Fibroblast of mammary gland (primary cell): ENCODE data around the gene ADAM15.

Experiments
- DNase-seq: peaks from one replicate; pipeline ENCODE4 v3.0.0-alpha.2; 2010; ENCODE audit warnings: low read depth
- H3K4me3 ChIP-seq: 2 replicates; pipeline ENCODE4 v1.5.1; 2011; ENCODE audit warnings: low read depth, mild to moderate bottlenecking, low read length, moderate library complexity; ENCODE audit not compliant: control insufficient read depth
- TF ChIP-seq, protein P1 (sequence below): conservative IDR thresholded peaks from 2 replicates; pipeline ENCODE4 v1.5.1; 2011; ENCODE audit warnings: low read depth, low read length, inconsistent platforms; ENCODE audit not compliant: control insufficient read depth, insufficient read depth

ADAM15 gene

GRCh38 chr1:155013632-155014031 is 37.5 kb upstream of the ADAM15 start:
- DNase-seq: no peak
- TF ChIP-seq, protein P1, sequence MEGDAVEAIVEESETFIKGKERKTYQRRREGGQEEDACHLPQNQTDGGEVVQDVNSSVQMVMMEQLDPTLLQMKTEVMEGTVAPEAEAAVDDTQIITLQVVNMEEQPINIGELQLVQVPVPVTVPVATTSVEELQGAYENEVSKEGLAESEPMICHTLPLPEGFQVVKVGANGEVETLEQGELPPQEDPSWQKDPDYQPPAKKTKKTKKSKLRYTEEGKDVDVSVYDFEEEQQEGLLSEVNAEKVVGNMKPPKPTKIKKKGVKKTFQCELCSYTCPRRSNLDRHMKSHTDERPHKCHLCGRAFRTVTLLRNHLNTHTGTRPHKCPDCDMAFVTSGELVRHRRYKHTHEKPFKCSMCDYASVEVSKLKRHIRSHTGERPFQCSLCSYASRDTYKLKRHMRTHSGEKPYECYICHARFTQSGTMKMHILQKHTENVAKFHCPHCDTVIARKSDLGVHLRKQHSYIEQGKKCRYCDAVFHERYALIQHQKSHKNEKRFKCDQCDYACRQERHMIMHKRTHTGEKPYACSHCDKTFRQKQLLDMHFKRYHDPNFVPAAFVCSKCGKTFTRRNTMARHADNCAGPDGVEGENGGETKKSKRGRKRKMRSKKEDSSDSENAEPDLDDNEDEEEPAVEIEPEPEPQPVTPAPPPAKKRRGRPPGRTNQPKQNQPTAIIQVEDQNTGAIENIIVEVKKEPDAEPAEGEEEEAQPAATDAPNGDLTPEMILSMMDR: no peak
- H3K4me3 ChIP-seq: no peak overlapping the region

- no peak for DNase-seq
- H3K4me3 ChIP-seq: no peak overlapping the region
- TF ChIP-seq, protein P1: no peak
Observed at GRCh38 chr1:155014709-155015508, 36.2 kb upstream of the ADAM15 start.

DNA sequence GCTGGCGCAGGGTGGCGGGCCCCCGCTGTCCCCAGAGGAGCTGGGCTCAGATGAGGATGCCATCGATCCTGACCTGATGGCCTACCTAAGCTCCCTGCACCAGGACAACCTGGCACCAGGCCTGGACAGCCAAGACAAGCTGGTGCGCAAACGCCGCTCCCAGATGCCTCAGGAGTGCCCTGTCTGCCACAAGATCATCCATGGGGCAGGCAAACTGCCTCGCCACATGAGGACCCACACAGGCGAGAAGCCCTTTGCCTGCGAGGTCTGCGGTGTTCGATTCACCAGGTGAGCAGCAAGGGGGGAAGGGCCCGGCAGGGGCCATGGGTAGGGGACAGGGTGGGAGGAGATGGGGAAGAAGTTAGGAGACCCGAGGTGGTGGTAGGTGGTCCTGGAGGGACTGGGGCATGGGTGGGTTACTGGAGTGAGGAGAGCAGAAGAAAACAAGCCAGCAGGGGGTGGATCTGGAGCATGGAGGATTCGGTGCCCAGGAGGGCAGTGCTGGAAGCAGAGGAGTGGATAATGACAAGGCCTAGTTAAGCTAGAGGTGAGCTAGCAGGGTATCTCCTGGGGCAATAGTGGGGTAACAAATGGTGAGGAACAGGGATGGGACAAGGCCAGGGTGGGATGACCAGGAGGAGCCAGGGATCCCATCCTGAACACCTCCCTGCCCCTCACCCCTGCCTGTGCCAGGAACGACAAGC is 35.4 kb upstream of the ADAM15 start:
- DNase-seq: no peak
- TF ChIP-seq, protein P1: no peak
- H3K4me3 ChIP-seq: no peak overlapping the region

GRCh38 chr1:155016231-155016831 is 34.8 kb upstream of the ADAM15 start:
- TF ChIP-seq, protein P1: no peak
- no peak for DNase-seq
- no peak overlapping the region for H3K4me3 ChIP-seq

DNA sequence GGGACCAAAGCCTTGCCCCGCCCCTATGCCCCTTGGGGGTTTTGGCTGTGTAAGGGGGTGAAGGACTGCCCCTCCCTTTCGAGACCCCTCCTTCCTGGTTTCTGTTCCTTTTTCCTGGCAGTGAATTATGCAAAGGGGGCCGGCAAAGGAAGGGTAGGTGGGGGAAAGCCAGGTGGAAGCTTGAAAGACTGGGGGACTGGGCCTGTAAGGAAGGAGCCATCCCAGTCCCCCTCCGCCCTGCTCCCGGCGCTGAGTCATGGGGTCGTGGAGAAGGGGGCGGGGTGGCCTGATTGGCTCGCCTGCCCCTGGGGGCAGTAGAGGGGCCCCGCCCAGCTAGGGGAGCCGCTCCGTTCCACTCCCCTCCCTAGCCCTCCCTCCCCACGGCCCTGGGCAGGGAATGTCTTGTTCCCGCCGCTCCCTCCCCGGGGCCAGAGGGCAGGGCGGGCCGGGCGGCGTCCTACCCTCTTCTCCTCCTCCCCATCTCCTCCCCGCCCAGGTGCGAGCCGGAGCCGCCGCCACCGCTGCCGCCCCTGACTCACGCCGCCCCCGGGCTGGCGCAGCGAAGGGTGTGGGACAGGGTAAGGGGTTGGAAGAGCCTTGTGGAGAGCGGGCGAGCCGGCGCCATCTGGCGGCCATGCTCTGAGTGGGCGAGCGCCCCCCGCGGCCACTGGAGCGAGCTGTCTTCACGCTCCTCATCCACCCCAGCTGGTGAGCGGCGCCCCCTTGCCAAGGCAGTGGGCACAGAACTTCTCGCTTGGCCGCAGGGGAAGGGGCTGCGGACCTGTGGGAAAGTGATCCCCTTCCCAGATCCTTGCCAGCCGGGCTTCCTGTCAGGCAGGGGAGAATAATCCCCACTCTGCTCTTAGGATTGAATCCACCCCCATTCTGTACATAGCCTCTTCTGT is 33.8 kb upstream of the ADAM15 start:
- DNase-seq: peak; percentile 94
- H3K4me3 ChIP-seq: peak overlapping the region; percentile 14
- TF ChIP-seq, protein P1: peak; percentile 75

GRCh38 chr1:155017946-155018316 is 33.2 kb upstream of the ADAM15 start:
- H3K4me3 ChIP-seq: peak overlapping the region; percentile 14
- no peak for DNase-seq
- TF ChIP-seq, protein P1: no peak
